PC-3 (cell line): ENCODE data around the gene CEP104. TPM values are rescaled to one million over a fixed set of nuclear protein-coding genes. Genes with fewer than 3 reads are reported as not detected.

Experiments
- ATAC-seq: fragments of 200-7000 bp; cut with Tn5 transposase; 2 replicates; pipeline ENCODE4 v1.9.1; 2020; ENCODE audit warnings: mild to moderate bottlenecking, moderate library complexity
- BruUV-seq: library from RNA; stranded (reverse); fragments of 400-500 nt; replicated peaks from 2 replicates; lab custom pipeline; 2021; lab: Mats Ljungman, UMichigan
- CTCF ChIA-PET: fragments of 300-600 bp; sonication (Branson Sonifier 250); formaldehyde crosslinking; loops from one replicate; lab custom pipeline; 2022; ENCODE audit warnings: antibody characterized with exemption; lab: Charles Lee
- POLR2A ChIA-PET: fragments of 300-600 bp; sonication (Branson Sonifier 250); formaldehyde crosslinking; loops from one replicate; lab custom pipeline; 2022; ENCODE audit warnings: antibody characterized with exemption; ENCODE audit not compliant: unreplicated experiment; lab: Charles Lee
- DNase-seq: peaks from one replicate; pipeline ENCODE4 v3.0.0-alpha.2; 2015
- H2AFZ ChIP-seq: fragments of 300-600 bp; sonication (generic); 2 replicates; pipeline ENCODE4 v1.6.0; 2016; ENCODE audit warnings: antibody characterized with exemption, low read length
- H3F3A ChIP-seq: fragments of 300-600 bp; sonication (generic); one replicate; pipeline ENCODE4 v1.6.0; 2017; ENCODE audit warnings: antibody characterized with exemption, low read length, control low read depth, mild to moderate bottlenecking; ENCODE audit not compliant: unreplicated experiment
- H3K27ac ChIP-seq: fragments of 300-600 bp; sonication (generic); 2 replicates; pipeline ENCODE4 v1.5.1; 2016; ENCODE audit warnings: mild to moderate bottlenecking, low read length
- H3K27me3 ChIP-seq: fragments of 300-600 bp; sonication (generic); 2 replicates; pipeline ENCODE4 v1.6.1; 2016; ENCODE audit warnings: low read length, mixed read lengths
- H3K36me3 ChIP-seq: fragments of 300-600 bp; sonication (generic); 2 replicates; pipeline ENCODE4 v1.6.1; 2016; ENCODE audit warnings: low read depth, mixed run types, low read length, mixed read lengths
- H3K4me1 ChIP-seq: fragments of 300-600 bp; sonication (generic); 2 replicates; pipeline ENCODE4 v1.5.1; 2016; ENCODE audit warnings: low read length; ENCODE audit not compliant: insufficient read depth
- H3K4me2 ChIP-seq: fragments of 300-600 bp; sonication (generic); 2 replicates; pipeline ENCODE4 v1.6.0; 2016; ENCODE audit warnings: low read length
- H3K4me3 ChIP-seq: fragments of 300-600 bp; sonication (generic); 2 replicates; pipeline ENCODE4 v1.5.1; 2016; ENCODE audit warnings: mild to moderate bottlenecking, low read length, mixed read lengths
- H3K79me2 ChIP-seq: fragments of 300-600 bp; sonication (generic); 2 replicates; pipeline ENCODE4 v1.6.1; 2017; ENCODE audit warnings: low read length, mixed read lengths
- H3K9ac ChIP-seq: fragments of 300-600 bp; sonication (generic); 2 replicates; pipeline ENCODE4 v1.6.0; 2016; ENCODE audit warnings: mild to moderate bottlenecking, low read length
- H3K9me2 ChIP-seq: fragments of 300-600 bp; sonication (generic); replicated peaks from 2 replicates; pipeline ENCODE4 v1.6.1; 2016; ENCODE audit warnings: mixed run types, low read length, mixed read lengths
- H3K9me3 ChIP-seq: fragments of 300-600 bp; sonication (generic); 2 replicates; pipeline ENCODE4 v1.6.1; 2016; ENCODE audit warnings: low read length, mixed read lengths
- H4K20me1 ChIP-seq: fragments of 300-600 bp; sonication (generic); 2 replicates; pipeline ENCODE4 v1.6.1; 2016; ENCODE audit warnings: low read length, mixed read lengths
- EZH2 ChIP-seq: fragments of 300-600 bp; sonication (generic); IDR thresholded peaks from one replicate; pipeline ENCODE4 v1.6.1; 2017; ENCODE audit warnings: antibody characterized with exemption, mild to moderate bottlenecking, low read length; ENCODE audit not compliant: unreplicated experiment
- EZH2phosphoT487 ChIP-seq: fragments of 300-600 bp; sonication (generic); IDR thresholded peaks from 2 replicates; pipeline ENCODE4 v1.6.1; 2018; ENCODE audit warnings: mild to moderate bottlenecking, antibody characterized with exemption, low read length, borderline replicate concordance
- intact Hi-C: fragments of 100-400 bp; cut with micrococcal nuclease; formaldehyde crosslinking; loops from 2 replicates; pipeline ENCODE4 v1.9.0; 2023
- total RNA-seq: library from RNA; depleted of rRNA; stranded (reverse); fragments of >200 nt; gene quantifications from 2 replicates; pipeline ENCODE4 v1.2.3, GENCODE V29; 2014
- TF ChIP-seq, protein P1 (sequence below): fragments of 300-600 bp; sonication (generic); conservative IDR thresholded peaks from 2 replicates; pipeline ENCODE4 v1.5.1; 2017; ENCODE audit warnings: antibody characterized with exemption, low read depth, mild to moderate bottlenecking, low read length

The CEP104 gene
- total RNA-seq, 1 experiment from 2014 or later = 64.1 TPM

DNA sequence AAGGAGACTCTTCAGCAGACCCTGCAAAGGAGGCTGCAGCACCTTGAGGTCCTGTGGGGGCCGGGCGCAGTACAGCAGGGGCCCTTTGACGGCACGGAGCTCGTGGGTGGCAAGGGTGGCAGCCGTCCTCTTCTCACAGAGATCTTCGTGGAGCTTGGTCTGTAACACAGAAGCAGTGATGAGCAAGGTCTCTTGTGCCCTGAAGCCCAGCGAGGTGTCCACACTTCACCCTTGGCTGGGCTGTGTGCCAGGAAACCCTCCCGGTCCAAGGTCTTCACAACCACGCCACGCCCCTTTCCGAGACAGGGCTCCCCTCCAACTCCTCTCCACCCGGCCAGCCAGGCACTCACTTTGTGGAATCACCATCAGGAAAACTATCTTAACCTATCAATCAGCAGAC is 72.0 kb downstream of the CEP104 start:
- intact Hi-C loops = no loop called here
- Histone ChIP-seq H3K9me3 (no peaks in the 10 kb centered on the region), H3F3A (no peaks in the 10 kb centered on the region), H2AFZ (no peak overlapping the region), H3K9me2 (no peaks in the 10 kb centered on the region), H3K36me3 (peaks cover 67% of the 10 kb centered on the region), H3K4me3 (no peak overlapping the region), H3K27me3 (no peaks in the 10 kb centered on the region), H3K79me2 (peaks cover 30% of the 10 kb centered on the region), H3K27ac (no peak overlapping the region), H3K4me1 (no peaks in the 10 kb centered on the region), H3K4me2 (no peak overlapping the region), H3K9ac (no peak overlapping the region), H4K20me1 (peaks cover 16% of the 10 kb centered on the region)
- ATAC-seq = no peak
- ChIA-PET CTCF (no interaction called here), POLR2A (no interaction called here)
- TF ChIP-seq, protein P1, sequence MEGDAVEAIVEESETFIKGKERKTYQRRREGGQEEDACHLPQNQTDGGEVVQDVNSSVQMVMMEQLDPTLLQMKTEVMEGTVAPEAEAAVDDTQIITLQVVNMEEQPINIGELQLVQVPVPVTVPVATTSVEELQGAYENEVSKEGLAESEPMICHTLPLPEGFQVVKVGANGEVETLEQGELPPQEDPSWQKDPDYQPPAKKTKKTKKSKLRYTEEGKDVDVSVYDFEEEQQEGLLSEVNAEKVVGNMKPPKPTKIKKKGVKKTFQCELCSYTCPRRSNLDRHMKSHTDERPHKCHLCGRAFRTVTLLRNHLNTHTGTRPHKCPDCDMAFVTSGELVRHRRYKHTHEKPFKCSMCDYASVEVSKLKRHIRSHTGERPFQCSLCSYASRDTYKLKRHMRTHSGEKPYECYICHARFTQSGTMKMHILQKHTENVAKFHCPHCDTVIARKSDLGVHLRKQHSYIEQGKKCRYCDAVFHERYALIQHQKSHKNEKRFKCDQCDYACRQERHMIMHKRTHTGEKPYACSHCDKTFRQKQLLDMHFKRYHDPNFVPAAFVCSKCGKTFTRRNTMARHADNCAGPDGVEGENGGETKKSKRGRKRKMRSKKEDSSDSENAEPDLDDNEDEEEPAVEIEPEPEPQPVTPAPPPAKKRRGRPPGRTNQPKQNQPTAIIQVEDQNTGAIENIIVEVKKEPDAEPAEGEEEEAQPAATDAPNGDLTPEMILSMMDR = no peak
- TF ChIP-seq EZH2 (no peak), EZH2phosphoT487 (no peak)
- DNase-seq = no peak
- BruUV-seq = no TSS peak

DNA sequence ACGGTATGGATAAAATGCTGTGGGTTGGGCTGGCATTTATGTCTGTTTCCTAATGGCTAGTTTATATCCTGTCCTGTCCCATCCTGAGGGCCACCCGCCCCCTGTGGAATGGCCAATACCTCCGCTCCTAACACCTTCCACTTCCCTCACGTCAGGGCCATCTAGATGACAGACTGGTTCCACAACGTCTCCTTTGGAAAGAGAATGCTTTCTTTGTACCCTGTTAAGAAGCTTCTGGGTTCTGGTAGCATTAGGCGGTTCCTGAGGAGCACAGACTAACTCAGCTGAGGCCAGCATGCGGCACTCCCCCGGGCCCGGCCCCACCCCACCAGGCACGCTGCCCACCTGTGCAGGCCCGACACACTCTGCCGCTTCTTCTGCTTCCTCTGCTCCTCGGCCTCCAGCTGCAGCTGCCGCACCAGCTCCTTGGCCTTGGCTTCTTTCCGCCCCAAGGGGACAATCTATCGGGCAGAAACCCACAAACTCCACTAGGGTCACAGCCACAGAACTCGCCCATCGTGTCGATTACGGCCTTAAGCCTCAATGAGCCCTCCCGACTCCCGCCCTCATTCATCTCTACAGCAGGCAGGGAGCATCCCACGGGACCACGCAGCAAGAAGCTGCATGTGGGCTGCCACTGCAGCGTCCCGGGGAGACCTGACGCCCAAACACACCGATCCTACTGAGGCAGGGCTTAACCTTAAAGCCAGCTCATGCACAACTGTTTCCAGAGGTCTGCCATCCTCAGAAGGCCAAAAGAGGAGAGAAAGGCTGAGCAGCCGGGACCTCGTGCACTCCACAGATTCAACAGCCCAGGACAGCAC is 73.1 kb downstream of the CEP104 start:
- intact Hi-C loops = no loop called here
- H3K4me1 ChIP-seq = no peaks in the 10 kb centered on the region
- H3K36me3 ChIP-seq = peaks cover 72% of the 10 kb centered on the region
- no peak overlapping the region for H3K4me3 ChIP-seq
- CTCF ChIA-PET = no interaction called here
- H3K79me2 ChIP-seq = peaks cover 18% of the 10 kb centered on the region
- DNase-seq (no peak), ATAC-seq (no peak)
- no peak for TF ChIP-seq EZH2phosphoT487
- no peak for TF ChIP-seq EZH2
- TF ChIP-seq, protein P1 = no peak
- peaks cover 7% of the 10 kb centered on the region; the same call in 1 of the 2 replicates for H4K20me1 ChIP-seq
- no peak overlapping the region for H3K9ac ChIP-seq
- H3K27me3 ChIP-seq = no peaks in the 10 kb centered on the region
- BruUV-seq = no TSS peak
- no peaks in the 10 kb centered on the region for H3F3A ChIP-seq
- H3K27ac ChIP-seq = no peak overlapping the region
- no peaks in the 10 kb centered on the region for H3K9me2 ChIP-seq
- POLR2A ChIA-PET = no interaction called here
- no peaks in the 10 kb centered on the region for H3K9me3 ChIP-seq
- H3K4me2 ChIP-seq = no peak overlapping the region
- H2AFZ ChIP-seq = no peak overlapping the region

DNA sequence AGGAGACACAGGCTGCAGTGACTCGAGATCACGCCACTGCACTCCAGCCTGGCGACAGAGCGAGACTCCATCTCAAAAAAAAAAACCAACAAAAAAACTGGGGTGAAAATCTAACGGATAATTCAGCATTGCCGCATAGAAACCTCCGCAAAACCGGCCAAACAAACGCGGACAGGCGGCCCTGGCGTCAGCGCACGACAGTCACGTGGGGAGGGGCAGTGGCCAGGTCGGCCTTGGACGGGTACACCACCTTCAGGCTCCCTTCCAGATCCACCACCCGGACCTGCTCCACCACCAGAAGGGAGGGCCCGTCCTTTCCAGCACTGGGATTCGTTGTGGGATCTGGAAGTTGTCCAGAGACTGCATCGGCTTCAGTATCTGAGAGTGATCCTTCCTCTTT is 76.1 kb downstream of the CEP104 start:
- H3K4me1 ChIP-seq = no peaks in the 10 kb centered on the region
- H3F3A ChIP-seq = no peaks in the 10 kb centered on the region
- H2AFZ ChIP-seq = no peak overlapping the region
- no peak overlapping the region for H3K9ac ChIP-seq
- ChIA-PET CTCF (no interaction called here), POLR2A (no interaction called here)
- no peaks in the 10 kb centered on the region for H3K27me3 ChIP-seq
- no peaks in the 10 kb centered on the region for H3K79me2 ChIP-seq
- peaks cover 53% of the 10 kb centered on the region for H3K36me3 ChIP-seq
- no peaks in the 10 kb centered on the region for H4K20me1 ChIP-seq
- no peak for ATAC-seq
- intact Hi-C loops = no loop called here
- no peak for DNase-seq
- no peaks in the 10 kb centered on the region for H3K9me2 ChIP-seq
- no TSS peak for BruUV-seq
- no peak overlapping the region for H3K4me2 ChIP-seq
- H3K9me3 ChIP-seq = no peaks in the 10 kb centered on the region
- TF ChIP-seq, protein P1 = no peak
- TF ChIP-seq EZH2phosphoT487 (no peak), EZH2 (no peak)
- H3K4me3 ChIP-seq = no peak overlapping the region
- no peak overlapping the region for H3K27ac ChIP-seq
